LoVo (cell line): ENCODE measurements around the gene SYT1.

Experiments used
- DNase-seq: peaks from one replicate; pipeline ENCODE4 v3.0.0-alpha.2; 2016; ENCODE audit warnings: low spot score

The SYT1 gene

DNA sequence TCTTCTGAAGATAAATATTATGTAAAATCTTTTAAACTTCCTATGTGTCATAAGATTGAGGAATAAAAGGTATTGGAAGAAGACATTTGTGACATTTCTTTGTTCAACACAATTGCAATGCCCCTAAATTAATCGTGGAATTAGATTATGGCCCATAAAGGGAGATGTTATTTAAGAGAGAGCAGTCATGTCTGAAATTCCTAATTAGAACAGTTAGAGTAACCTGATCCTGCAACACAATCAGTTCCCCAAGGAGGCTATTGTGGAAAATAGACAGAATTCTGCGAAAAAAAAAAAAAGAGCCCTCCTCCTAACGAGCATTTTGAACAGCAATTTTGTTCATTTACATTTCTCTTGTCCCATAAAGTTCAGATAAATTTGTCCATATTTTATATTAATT lies 486.7 kb downstream of the SYT1 start:
- DNase-seq = no peak

DNA sequence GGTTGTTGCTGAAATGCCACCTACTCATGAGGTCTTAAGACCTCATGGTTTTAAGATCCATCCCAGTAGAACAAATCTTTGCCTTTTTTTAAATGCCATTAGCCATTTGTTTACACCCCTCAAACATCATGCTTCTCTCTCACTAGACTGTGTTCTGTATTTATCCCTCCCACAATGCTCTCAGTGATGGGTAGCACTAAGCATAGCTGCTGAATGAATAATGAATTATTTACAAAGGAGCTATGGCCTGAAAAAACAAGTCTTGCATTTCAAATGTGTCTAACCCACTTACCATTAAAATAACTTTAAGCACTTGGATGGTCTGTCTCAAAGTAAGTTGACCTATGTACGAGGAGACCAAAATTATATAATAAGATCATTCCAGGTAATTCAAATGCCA lies 491.6 kb downstream of the SYT1 start:
- no peak for DNase-seq

DNA sequence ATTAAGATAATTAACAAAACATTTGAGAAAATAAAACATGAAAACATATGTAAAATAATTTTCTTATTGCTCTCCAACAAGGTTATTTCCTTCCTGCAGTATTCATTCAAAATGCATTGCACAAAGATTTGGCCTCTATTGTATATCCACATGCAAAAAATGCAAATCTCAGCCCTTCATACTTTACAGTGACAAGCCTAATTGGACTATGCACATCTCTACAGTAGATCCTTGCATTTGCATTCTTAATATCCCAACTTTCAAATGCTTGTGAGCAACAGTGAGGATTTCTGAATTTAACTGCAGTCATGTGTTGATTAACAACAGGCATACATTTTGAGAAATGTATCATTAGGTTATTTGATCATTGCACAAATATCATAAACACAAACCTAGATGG lies 492.5 kb downstream of the SYT1 start:
- no peak for DNase-seq

DNA sequence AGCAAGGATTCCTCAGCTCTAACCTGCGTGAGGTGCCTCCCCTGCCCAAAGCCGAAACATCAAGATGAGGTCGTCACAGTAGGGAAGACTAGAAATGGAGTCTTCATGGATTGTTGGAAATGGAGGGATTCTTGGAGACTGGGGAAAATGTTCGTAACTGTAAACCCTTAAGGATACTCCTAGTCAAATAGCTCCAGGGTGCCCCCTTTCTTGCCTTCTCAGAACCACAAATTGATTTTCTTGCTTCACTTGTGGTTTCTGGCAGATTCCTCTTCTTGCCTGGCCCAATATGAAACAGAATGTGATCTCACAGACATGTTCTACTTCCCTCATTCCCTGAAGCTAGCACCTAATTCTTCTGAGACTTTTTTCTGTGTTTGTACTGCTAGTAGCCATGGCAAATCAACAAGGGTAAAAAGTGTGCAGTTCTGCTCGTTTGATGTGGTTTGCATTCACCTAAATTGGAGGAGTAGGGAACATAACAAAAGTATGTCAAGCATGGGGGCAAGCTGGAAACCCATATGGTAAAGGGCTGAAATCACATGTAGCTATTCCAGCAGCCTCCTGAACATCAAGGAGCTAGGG lies 494.2 kb downstream of the SYT1 start:
- DNase-seq = no peak

DNA sequence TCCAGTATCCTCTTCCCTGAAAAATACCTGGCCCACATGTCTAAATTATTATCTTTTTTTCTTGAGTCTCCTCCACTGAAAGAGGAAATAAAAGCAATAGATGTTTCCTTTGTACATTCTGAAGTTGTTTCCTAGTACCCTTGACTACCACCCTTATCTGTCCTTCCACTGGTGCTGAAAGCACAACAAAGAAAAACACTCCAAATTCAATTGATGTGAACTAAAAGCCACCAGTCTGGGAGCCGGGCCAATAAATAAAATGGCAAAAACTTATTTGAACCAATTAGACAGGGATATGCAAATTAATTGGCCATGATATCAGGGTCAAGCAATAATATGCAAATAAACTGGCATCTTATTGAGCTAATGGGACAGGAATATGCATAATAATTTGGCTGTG lies 495.7 kb downstream of the SYT1 start:
- DNase-seq = no peak

DNA sequence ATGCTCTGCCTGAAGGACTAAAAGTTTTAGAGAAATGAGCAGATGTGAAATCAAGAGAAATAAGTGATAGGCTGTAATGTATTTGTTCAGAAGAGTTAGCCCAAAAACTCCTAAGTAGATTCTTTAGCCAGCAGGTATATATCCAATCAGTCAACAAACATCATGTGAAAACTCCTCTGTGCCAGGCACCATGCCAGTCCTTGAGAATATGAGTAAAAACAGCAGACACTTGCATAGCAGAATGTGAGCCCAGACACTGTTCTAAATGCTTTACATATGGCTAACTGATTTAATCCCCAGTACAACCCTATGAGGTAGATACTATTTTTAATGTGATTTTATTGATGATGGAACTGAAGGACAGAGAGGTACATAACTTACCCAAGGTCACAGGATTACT lies 496.4 kb downstream of the SYT1 start:
- no peak for DNase-seq

DNA sequence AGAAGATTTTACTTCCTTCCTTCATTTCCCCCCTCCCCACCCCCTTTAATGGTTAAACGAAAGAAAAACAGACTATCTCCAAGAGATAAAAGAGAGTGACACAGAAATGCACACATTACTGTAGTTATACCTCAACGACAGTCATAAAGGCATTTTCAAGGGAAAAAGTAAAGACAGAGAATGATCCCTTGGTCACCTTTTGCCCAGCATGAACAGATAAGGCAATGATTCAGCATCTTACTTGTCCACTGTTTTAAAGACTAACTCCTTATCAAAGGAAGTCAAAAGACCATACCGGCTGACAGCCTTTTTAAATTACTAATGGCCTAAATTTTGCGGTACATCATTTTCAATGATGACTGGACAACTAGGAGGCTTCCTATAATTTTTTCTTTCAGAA lies 499.6 kb downstream of the SYT1 start:
- DNase-seq = no peak

DNA sequence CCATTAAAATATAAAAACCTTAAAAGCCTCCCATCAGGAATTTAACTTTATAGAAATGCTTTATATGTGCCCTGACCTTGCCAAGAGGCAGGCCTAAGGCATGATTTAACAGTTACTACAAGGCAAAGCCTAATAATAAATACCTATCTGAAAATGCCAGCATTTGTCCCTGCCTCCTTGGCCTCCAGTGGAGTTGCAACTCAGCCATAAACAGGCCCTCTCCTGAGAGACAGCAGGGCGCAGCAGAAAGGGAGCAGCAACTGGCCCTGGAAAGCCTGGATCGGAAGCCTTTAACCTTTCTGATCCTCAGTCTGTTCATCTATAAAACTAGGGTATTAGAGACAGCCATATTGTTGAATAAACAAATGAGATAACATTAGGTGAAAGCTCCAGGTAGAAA lies 501.8 kb downstream of the SYT1 start:
- no peak for DNase-seq

DNA sequence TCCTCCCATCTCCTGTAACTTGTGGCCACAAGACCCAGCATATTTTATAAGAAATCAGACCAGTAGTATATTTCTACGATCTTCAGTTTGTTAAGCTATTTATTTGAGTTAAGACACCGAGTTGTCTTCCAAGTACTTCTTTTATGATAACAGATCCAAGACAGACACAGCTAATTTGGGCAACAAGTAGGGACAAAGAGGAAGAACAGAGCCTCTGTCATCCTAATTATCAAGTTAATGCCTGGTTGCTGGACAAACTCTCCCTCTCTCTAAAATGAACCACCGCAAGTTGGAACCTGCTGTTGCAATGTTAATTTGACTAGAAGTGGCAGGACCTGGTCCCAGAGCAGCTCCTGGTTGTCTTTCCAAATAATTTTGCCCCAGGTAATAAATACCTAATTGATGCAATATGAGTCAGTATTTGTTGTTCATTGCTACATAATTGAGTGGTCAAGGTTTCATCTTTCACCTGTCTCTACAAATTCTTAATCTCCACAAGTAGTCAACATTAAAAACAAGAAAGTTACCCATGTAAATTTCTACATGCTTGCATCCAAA lies 502.5 kb downstream of the SYT1 start:
- no peak for DNase-seq

DNA sequence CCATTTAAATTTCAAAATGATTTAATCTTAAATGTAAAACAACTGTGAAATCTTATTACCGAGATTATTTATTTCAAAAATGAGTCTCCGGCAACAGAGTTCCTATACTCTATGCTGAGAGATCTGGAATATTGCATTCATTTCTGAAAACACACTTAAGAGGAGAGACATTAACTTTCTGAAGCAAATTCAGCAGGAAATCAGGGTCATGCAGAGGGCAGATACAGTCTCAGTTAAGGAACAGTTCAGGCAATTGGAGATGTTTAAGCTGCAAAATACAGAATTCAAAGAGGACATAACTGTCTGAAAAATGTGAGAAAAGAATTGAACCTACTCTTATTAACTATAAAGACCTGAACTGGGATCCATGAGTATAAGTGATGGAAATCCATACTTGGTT lies 505.4 kb downstream of the SYT1 start:
- DNase-seq = no peak

DNA sequence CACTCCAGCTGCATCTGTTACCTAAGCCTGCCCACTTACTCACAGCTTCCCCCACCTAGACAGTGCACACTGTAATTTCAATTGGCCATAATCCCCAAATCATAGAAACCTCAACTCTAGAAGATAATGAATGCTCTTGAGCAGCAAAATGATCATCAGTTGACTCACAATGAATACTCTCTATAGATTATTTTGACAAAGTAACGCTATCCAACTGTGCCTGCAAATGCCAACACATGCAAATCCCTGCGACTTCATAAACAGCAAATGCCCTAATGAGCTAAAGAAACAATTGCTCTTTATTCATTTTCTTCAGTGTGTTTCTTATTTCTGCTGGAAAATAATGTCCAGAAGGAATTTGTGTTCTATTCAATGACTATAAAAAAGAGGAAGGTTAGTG lies 506.7 kb downstream of the SYT1 start:
- DNase-seq = no peak

DNA sequence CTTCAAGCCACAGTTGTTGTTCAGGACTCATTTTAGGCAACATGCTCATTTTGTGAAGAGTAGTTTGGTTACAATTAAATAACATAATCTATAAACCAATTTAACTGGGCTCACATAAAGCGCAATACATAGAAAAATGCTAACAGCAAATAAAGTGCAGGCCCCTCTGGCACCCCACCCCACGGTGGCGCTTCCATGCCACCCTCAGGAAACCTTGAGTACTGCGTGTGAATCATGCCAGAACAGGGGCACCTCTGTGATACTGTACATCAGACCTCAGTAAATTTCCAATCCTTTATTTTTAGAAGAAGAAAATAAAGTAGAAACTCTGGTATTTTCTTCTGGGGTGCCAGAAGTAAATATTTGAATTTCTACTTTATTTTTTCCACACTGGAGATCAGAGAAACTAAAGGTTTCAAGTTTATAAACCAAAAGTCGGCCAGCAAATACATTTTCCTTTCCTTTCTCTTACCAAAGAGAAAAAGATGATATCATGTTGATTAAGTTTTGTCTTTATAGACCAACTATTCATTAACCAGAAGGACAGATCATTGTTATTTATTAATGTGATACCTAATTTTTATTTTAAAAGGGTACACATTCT lies 509.4 kb downstream of the SYT1 start:
- peak; percentile 15 for DNase-seq

DNA sequence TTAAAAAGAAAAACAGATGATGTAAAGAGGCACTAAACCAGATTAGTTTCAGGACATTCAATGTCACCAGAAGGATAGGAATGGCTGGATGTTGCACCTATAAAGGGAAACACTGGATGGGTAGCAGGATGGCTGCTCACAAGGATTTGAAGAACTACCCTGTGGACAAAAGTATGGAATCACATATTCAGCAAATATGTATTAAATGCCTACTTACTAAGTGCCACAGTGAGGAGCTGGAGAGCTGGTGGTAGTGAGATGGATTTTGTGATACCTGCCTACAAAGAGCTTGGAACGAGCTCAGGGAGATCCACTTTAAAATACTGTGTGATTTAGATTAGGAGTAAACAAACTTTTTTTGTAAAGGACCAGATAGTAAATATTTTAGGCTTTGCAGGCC lies 510.0 kb downstream of the SYT1 start:
- no peak for DNase-seq

DNA sequence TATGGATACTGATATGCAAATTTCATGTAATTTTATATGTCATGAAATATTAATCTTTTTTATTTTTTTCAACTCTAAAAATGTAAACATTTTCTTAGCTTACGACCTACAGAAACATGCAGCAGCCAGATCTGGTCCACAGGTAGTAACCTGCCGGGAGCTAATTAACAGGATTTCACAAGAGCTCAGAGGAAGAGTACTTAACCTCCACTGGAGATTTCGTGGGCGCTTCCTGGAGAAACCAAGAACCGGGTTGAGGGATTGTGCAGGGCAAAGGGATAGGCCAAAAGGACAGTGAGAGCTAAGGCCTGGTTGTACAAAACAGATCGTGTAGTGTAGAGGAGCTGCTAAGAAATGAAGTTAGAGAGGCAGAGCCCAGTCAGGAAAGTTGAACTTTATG lies 510.5 kb downstream of the SYT1 start:
- no peak for DNase-seq

DNA sequence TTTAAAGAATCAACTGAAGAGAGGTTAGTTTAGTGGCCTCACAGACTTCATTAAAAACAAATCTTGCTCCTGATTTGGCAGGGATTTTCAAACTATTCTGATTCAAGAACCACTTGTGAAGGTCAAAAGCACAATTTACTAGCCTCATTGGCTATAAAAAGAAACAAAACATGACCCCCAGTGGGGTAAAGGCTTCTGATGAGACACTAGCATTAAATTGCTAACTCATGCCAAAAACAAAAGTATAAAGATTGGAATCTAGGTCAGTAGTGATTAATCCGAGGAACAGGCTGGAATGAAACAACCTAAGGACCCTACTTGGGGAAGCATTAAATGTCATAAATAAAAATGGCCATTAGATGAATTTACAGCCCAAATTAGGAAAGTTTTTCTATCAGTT lies 513.9 kb downstream of the SYT1 start:
- DNase-seq = no peak

DNA sequence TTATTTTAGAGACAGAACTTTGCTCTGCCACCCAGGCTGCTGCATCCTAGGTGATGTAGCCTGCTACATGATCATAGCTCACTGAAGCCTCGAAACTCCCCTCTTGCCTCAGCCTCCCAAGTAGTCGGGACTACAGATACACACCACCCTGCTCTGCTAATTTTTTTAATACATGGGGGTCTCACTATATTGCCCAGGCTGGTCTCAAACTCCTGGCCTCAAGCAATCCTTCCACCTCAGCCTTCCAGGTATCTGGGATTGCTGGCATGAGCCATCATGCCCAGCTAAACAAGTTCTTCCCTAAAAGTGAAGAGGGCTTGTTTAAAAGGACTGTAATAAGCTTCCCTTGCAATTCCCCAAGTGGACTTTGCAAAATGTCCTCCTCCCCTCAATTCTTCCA lies 515.8 kb downstream of the SYT1 start:
- DNase-seq = no peak

DNA sequence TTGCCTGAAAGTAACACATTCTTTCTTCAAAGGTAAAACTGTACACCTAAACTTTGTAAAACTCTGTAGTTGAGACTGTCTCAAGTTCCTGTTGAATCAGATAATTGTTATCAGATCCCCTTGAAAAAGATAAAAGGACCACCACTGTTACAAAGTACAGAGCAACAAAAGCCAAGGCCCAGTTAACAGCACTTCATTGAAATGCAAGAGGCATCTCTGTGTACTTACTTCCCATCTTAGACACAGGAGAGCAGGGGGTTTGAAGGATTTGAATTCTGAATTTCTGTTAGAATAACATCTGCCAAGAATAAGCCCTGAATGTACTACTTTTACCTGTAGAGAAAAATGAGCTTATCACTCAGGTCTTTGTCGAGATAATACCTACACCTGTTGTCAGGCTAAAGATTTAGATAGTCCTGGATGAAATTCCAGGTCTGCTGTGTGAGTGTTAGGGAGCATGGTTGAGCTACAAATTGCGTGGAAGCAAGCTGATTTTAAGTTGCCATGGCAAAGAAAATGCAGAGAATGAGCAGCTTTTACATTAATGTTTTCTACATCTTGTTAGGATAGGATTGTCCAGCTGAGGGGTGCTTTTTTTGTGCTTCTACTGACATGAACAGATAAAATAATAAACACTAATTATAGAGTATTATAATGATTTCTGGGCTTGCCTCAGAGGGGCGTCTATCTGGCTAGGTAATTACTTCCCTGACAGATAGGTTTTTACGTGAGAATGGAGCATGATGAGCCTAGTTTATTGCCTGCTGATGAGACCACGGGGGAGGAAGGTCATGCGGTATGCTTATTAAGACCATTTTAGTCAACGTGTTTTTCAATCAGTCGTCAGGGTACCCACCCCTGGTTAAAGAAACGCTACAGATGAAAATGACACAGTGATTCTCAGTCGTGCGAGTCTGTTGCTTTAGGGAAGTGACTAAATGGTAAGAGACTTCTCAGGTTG lies 517.0 kb downstream of the SYT1 start:
- DNase-seq = no peak

DNA sequence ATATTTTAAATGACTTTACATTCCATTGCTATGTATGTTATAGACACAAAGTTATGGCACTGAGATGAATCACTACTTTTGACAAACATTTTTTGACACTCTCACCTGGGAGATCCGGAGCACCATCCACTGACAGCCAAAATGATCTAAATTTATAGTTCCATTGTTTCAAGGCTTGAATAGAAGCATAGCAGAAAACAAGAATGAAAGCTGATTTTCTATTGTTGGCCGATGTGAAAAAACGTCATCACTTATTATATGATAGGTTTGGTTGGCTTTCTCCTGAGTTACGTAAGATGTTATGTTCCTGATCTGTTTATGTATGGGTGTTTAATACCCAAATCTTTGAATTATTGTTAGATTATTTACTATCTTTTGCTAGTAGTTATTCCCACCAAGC lies 520.0 kb downstream of the SYT1 start:
- no peak for DNase-seq

DNA sequence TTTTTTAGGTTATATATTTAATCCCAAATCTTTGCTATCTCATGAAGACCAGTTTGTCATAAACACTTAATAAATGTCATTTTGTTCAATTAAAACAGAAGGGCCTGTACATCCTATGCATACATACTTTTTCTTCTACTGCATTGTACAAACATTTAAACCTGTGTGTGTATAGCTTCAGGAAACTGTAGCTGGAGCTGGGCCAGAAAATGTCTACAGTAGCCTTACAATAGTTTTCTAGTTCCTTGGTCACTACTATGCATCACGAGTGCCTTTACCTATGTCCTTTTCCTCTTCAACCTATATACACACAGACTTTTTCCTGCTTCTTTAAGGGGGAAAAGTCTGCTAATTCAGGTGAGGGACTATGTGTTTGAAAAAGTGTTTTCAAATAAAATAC lies 523.4 kb downstream of the SYT1 start:
- DNase-seq = no peak

DNA sequence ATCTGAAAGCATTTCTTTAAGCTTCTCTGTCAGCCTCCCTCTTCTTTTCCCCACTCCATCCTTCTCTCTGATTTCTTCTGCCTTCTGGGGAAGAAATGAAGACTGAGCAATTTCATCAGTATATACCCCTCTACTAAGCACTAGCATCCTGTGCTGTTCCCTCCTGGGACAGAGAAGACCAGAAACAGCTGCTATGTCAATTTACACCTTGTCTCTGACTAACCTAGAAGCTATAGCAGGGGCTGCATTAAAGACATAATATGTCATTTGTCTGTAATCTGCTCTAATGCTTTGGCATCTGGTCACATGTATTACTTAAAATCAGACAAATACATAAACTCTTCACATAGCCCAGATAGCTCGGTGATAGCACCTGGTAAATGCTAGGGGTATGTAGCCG lies 529.3 kb downstream of the SYT1 start:
- no peak for DNase-seq

DNA sequence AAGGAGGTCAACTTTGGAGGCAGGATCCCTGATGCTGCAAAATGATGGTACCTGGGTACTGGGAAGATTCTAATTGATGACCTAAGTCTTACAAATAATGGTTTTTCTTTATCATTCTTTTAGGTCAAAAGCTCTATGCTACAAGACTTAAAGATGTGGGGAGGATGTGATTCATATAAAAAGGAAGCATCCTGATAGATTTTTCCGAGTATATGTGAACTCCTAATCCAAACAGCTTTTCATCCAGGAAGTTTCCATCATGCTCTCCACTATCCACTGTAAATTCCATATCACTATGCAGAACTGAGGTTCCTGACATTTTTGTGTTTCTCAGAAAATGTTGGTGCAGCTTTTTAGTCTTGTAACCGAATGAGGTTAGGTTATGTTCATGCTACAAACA lies 533.0 kb downstream of the SYT1 start:
- no peak for DNase-seq

DNA sequence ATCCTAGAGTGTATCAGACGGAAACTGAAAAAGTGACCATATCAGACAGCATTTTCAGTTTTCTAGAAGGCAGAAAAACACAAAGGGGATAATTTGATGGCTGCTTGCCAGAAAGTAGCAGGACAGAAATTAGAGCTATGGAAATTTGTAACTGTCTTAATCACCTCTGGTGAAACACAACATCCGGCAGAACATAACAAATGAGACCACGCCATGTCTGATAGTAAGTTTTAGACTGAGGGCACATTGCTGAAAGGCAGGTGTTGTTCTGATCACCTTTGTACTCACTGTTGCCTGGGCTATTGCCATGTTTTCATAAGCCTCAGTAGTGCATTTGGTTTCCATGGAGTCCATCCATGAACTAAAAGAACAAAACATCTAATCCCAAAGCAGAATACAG lies 535.9 kb downstream of the SYT1 start:
- DNase-seq = no peak

DNA sequence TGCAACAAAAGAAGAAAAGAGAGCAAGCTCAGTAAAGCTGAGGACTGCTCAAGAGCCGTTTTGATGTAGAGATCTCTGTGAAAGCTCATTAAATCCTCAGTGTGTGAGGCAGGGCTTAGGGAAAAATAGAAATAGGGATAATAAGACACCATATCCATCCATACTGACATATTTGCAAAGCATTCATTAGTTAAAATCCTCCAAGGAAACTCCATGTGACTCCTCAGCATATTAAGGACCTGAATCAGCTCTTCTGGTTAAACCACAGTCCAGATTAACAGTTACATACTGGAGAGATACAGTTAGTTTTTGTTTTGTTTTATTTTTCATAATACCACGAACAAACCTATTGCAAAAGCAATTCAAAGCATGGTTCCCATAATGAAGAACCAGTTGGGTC lies 538.0 kb downstream of the SYT1 start:
- DNase-seq = no peak
